Measurements from ENCODE around the gene CLCN6.

The CLCN6 gene

DNA sequence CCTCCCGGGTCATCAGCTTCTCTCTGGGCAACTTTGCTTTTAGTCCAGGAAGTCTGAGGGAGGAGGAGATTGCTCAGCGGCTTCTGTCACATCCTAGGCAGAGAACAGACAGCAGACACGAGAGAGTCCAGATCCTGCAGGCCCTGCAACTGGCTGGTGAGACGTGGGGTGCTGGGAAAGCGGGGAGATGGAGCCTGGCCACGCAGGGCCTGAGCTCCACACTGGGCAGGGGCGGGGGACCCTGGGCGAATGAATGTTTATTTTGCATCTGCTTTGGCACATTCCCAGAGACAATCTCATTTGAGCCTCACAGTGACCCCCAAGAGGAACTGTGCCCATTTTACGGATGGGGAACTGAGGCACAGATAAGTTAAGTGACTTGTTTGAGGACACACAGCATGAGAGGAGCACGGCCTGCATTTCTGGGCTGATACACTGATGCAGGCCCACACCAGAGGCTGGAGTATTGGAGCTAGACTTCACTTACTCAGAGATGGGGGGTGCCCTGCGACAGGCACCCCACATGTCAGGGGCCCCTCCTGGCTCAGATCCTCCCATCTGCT, 34.4 kb upstream of the CLCN6 start:
- no peak overlapping the region for H3K27ac Mint-ChIP-seq
- DNase-seq (ENCODE audit: low spot score in 2 of 2) (no peak), ATAC-seq (no peak)
- no peak overlapping the region for H3K4me3 Mint-ChIP-seq
- H3K4me1 Mint-ChIP-seq, result no peaks in the 10 kb centered on the region
- H3K9me3 Mint-ChIP-seq, result no peaks in the 10 kb centered on the region
- no peaks in the 10 kb centered on the region for H3K36me3 Mint-ChIP-seq

GRCh38 chr1:11772458-11772857, 33.5 kb upstream of the CLCN6 start:
- H3K4me1 Mint-ChIP-seq, result no peaks in the 10 kb centered on the region
- H3K9me3 Mint-ChIP-seq, result no peaks in the 10 kb centered on the region
- ATAC-seq (no peak), DNase-seq (ENCODE audit: low spot score in 2 of 2) (no peak)
- H3K36me3 Mint-ChIP-seq, result no peaks in the 10 kb centered on the region
- no peak overlapping the region for H3K27ac Mint-ChIP-seq
- no peak overlapping the region for H3K4me3 Mint-ChIP-seq

DNA sequence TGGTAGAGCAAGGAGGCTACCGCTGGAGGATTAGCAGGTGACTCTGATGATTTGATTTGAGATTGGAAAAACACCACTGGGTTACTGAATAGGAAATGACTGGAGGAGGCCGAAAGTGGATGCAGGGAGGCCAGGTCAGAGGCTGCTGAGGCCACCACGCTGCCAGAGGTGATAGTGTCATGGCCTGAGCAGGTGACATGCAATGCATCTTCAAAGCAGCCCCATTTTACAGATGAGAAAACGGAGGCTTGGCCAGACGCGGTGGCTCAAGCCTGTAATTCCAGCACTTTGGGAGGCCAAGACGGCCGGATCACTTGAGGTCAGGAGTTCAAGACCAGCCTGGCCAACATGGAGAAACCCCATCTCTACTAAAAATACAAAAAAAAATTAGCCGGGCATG, 31.2 kb upstream of the CLCN6 start:
- H3K27ac Mint-ChIP-seq, result no peak overlapping the region
- no peaks in the 10 kb centered on the region for H3K9me3 Mint-ChIP-seq
- DNase-seq (ENCODE audit: low spot score in 2 of 2) (no peak), ATAC-seq (no peak)
- H3K4me1 Mint-ChIP-seq, result no peaks in the 10 kb centered on the region
- no peaks in the 10 kb centered on the region for H3K36me3 Mint-ChIP-seq
- H3K4me3 Mint-ChIP-seq, result no peak overlapping the region

DNA sequence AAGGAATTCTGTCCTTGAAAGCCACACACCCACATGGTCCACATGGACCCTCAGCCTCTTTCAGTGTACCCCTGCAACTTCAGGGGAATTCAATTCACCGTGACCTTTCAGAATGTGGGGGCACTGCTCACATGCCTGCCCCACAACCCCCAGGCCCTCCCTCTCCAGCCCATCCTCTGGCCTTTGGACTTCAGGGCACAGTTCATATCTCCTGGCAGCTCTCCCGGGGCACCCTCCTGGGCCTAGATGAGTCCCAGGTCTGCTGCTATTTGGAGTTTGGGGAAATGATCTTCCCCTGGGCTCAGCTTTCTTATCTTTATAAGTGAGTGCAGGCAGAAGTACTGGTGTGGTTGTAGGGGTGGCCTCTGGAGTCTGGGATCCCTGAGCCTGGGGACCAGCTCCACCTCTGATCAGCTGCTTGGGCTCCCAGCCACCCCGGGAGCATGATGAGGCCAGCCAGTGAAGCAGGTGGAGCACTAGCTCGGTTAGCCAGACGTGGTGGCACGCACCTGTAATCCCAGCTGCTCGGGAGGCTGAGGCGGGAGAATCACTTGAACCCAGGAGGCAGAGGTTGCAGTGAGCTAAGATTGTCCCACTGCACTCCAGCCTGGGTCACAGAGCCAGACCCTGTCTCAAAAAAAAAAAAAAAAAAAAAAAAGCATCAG, 28.2 kb upstream of the CLCN6 start:
- Mint-ChIP-seq H3K9me3 (no peaks in the 10 kb centered on the region), H3K27ac (no peak overlapping the region), H3K4me1 (no peaks in the 10 kb centered on the region), H3K4me3 (no peak overlapping the region), H3K36me3 (no peaks in the 10 kb centered on the region)
- DNase-seq (ENCODE audit: low spot score in 2 of 2) (no peak), ATAC-seq (no peak)

- DNase-seq (ENCODE audit: low spot score in 2 of 2), result no peak
- H3K9me3 Mint-ChIP-seq, result no peaks in the 10 kb centered on the region
- H3K4me1 Mint-ChIP-seq, result no peaks in the 10 kb centered on the region
- no peak for ATAC-seq
- no peak overlapping the region for H3K4me3 Mint-ChIP-seq
- H3K36me3 Mint-ChIP-seq, result no peaks in the 10 kb centered on the region
- no peak overlapping the region for H3K27ac Mint-ChIP-seq
Observed at GRCh38 chr1:11778336-11778735, 27.7 kb upstream of the CLCN6 start.

- no peak overlapping the region for H3K4me3 Mint-ChIP-seq
- H3K27ac Mint-ChIP-seq, result no peak overlapping the region
Observed at GRCh38 chr1:11778844-11779623, 27.0 kb upstream of the CLCN6 start.

DNA sequence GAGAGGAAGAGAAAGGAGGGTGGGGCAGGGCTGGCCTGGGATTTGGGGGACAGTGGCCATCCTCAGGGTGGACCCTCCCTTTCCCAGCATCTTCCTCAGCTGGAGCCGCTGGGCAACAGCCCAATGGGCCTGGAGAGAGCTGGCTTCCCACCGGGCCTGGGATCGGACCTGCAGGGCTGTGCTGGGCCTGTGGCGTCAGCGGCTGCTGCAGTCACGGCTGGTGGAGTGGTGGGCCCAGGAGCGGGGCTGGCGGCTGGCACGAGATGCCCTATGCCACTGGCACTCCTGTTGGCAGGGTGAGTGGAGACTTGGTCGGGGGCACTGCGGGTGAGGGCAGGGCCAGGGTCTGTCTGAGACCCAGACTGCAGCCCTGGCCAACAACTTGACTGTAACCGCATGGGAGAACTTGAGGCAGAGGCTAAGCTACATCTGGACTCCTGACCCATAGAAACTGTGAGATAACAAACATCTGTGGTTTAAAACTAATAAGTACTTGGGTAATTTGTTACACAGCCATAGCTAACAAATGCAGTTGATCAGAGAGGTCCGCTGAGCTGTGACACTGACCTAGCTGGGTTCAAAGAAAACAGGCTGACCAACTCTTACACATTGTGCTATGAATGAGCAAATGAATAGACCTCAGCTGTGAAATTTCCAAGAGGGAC, 26.1 kb upstream of the CLCN6 start:
- Mint-ChIP-seq H3K27ac (no peak overlapping the region), H3K9me3 (no peaks in the 10 kb centered on the region), H3K4me3 (no peak overlapping the region), H3K4me1 (no peaks in the 10 kb centered on the region), H3K36me3 (no peaks in the 10 kb centered on the region)
- no peak for DNase-seq (ENCODE audit: low spot score in 2 of 2)
- ATAC-seq, result no peak

More at GRCh38 chr1:11778844-11779623, 27.0 kb upstream of the CLCN6 start:
- H3K9me3 Mint-ChIP-seq, result no peaks in the 10 kb centered on the region
- no peaks in the 10 kb centered on the region for H3K36me3 Mint-ChIP-seq
- H3K4me1 Mint-ChIP-seq, result no peaks in the 10 kb centered on the region
- DNase-seq (ENCODE audit: low spot score in 2 of 2) (no peak), ATAC-seq (peak; percentile 29)

DNA sequence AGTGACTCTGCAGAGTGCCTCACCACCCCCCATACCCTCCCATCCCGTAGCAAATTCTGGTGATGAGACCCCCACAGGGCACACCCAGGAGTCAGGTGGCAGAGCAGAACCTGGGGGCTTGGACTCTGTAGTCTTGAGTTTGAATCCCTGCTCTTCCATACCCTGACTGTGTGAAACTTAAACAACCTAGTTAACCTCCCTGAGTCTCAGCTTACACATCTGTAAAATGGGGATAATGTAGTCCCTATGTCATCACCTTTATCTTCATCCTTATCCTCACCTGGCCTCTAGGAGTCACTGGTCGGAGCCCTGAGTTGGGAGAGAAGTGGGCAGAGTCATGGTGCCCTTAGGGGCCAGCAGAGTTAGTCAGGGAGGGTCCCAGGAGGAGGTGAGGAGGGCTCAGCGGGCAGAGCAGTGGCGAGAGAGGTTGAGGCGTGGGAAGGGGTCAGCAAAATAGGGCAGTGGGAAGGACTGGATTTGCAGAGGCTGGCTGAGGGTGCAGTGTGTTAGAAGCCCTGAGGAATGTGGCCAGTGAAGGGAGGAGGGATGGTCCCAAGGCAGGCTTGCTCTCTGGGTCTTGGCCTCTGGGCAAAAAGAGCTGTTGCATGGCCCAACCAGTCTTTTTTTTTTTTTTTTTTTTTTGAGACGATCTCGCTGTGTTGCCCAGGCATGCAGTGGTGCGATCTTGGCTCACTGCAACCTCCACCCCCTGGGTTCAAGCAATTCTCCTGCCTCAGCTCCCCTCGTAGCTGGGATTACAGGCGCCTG, 25.4 kb upstream of the CLCN6 start:
- Mint-ChIP-seq H3K9me3 (no peaks in the 10 kb centered on the region), H3K36me3 (no peaks in the 10 kb centered on the region), H3K4me1 (no peaks in the 10 kb centered on the region), H3K4me3 (no peak overlapping the region), H3K27ac (no peak overlapping the region)
- no peak for DNase-seq (ENCODE audit: low spot score in 2 of 2)
- no peak for ATAC-seq

GRCh38 chr1:11781297-11781696, 24.7 kb upstream of the CLCN6 start:
- no peak for DNase-seq (ENCODE audit: low spot score in 2 of 2)
- no peak overlapping the region for H3K4me3 Mint-ChIP-seq
- no peak overlapping the region for H3K27ac Mint-ChIP-seq
- no peaks in the 10 kb centered on the region for H3K36me3 Mint-ChIP-seq
- H3K4me1 Mint-ChIP-seq, result no peaks in the 10 kb centered on the region
- ATAC-seq, result no peak
- H3K9me3 Mint-ChIP-seq, result no peaks in the 10 kb centered on the region

GRCh38 chr1:11782127-11782708, 23.8 kb upstream of the CLCN6 start:
- ATAC-seq (no peak), DNase-seq (ENCODE audit: low spot score in 2 of 2) (no peak)
- no peak overlapping the region for H3K4me3 Mint-ChIP-seq
- no peak overlapping the region for H3K27ac Mint-ChIP-seq
- H3K4me1 Mint-ChIP-seq, result no peaks in the 10 kb centered on the region
- no peaks in the 10 kb centered on the region for H3K36me3 Mint-ChIP-seq
- H3K9me3 Mint-ChIP-seq, result no peaks in the 10 kb centered on the region

DNA sequence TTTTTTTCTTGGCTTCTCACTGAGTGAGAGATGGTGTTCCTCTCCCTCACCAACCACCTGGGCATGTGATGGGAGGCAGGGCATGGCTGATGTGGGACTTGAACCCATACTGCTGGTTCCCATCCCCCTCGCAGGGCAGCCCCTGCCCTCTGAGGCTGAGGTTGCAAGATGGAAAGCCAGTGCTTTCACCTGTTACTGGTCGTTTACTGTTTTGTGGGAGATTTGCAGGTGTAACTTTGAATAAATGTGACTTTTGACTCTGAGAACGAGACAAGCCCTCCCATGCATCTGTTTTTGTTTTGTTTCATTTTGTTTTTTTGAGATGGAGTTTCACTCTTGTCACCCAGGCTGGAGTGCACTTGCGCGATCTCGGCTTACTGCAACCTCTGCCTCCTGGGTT, 22.4 kb upstream of the CLCN6 start:
- no peak for DNase-seq (ENCODE audit: low spot score in 2 of 2)
- ATAC-seq, result no peak
- H3K4me3 Mint-ChIP-seq, result no peak overlapping the region
- H3K9me3 Mint-ChIP-seq, result no peaks in the 10 kb centered on the region
- H3K36me3 Mint-ChIP-seq, result no peaks in the 10 kb centered on the region
- H3K27ac Mint-ChIP-seq, result no peak overlapping the region
- no peaks in the 10 kb centered on the region for H3K4me1 Mint-ChIP-seq

- Mint-ChIP-seq H3K4me3 (peak overlapping the region; percentile 33), H3K9me3 (no peaks in the 10 kb centered on the region), H3K27ac (no peak overlapping the region), H3K4me1 (no peaks in the 10 kb centered on the region), H3K36me3 (no peaks in the 10 kb centered on the region)
- ATAC-seq (no peak), DNase-seq (ENCODE audit: low spot score in 2 of 2) (no peak)
Observed at GRCh38 chr1:11784256-11784992, 21.6 kb upstream of the CLCN6 start.

DNA sequence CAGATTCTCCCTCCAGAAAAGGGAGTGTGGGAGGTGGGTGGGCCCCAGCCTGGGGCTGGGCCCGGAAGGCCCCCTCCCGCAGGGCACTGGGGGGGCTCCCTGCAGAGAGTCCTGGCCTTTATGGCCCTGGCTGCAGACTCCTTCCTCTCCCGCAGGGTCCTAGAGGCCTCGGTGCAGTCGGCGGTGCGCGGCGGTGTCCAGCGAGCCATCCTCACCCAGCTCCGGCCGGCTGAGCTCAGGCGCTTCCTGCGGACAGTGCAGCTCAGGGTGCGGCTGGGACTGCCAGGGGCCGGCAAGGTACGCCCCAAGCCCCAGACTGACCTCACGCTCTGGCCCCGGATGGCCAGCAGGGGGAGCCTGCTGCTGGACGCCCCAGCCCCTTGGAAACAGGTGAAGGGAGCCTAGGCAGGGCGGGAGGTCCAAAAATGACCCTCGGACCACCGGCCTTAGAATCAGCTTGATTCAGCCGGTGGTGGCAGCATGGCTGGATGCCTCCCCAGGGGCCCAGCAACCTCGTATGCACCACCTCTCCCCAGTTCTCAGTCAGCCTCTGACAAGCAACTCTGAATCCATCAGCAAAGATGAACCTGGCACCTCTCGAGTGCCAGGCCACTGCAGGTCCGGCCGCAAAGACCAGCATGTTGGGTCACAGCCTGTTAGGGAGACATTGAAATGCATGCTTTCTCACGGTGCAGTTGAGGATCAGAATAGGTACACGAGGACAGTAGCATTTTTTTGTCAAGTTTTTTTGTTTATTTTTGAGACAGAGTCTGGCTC, 20.8 kb upstream of the CLCN6 start:
- Mint-ChIP-seq H3K36me3 (no peaks in the 10 kb centered on the region), H3K4me3 (peak overlapping the region; percentile 33), H3K4me1 (no peaks in the 10 kb centered on the region), H3K9me3 (no peaks in the 10 kb centered on the region), H3K27ac (no peak overlapping the region)
- peak; percentile 39 to 76 for DNase-seq (ENCODE audit: low spot score in 2 of 2)
- ATAC-seq, result peak; percentile 79

- Mint-ChIP-seq H3K4me1 (peaks cover 7% of the 10 kb centered on the region), H3K27ac (no peak overlapping the region), H3K36me3 (no peaks in the 10 kb centered on the region), H3K4me3 (no peak overlapping the region), H3K9me3 (no peaks in the 10 kb centered on the region)
- DNase-seq (ENCODE audit: low spot score in 2 of 2) (no peak), ATAC-seq (no peak)
Observed at GRCh38 chr1:11786168-11786567, 19.8 kb upstream of the CLCN6 start.
